Measurements from ENCODE around the gene IGSF5. TPM values are rescaled to one million over a fixed set of nuclear protein-coding genes. Genes with fewer than 3 reads are reported as not detected.

The IGSF5 gene
- total RNA-seq, 2 experiments from 2014 or later: not detected

DNA sequence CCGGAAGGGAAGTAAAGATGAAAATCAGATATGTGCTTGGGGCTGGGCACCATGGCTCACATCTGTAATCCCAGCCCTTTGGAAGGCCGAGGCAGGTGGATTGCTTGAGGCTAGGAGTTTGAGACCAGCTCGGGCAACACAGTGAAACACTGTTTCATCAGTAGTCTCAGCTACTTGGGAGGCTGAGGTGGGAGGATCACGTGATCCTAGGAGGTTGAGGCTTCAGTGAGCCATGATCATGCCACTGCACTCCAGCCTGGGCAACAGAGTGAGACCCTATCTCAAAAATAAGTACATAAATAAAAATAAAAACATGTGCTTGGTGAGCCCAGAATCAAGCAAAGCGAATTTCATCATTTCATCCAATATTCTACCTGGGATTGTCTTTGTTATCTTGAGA lies 98.9 kb downstream of the IGSF5 start:
- no peak for DNase-seq (ENCODE audit: low spot score)
- POLR2A ChIA-PET: no interaction called here
- Histone ChIP-seq H3K9me2 (ENCODE audit: insufficient read depth, low read length) (no peaks in the 10 kb centered on the region), H3K4me1 (ENCODE audit: insufficient read depth, low read length, poor library complexity, severe bottlenecking) (no peaks in the 10 kb centered on the region), H3K4me3 (ENCODE audit: low read depth, low read length, poor library complexity, severe bottlenecking) (no peak overlapping the region), H2AFZ (ENCODE audit: low read length) (no peak overlapping the region), H3K79me2 (ENCODE audit: insufficient read depth, low read depth, low read length) (no peaks in the 10 kb centered on the region), H4K20me1 (ENCODE audit: insufficient read depth, low read length) (no peaks in the 10 kb centered on the region), H3K9me3 (ENCODE audit: low read length) (no peaks in the 10 kb centered on the region), H3K27ac (ENCODE audit: low read depth, low read length, poor library complexity, severe bottlenecking) (no peak overlapping the region), H3K4me2 (ENCODE audit: low read length) (no peak overlapping the region), H3K36me3 (ENCODE audit: insufficient read depth, low read length) (no peaks in the 10 kb centered on the region)
- BruUV-seq (replicated peaks): no TSS peak
- TF ChIP-seq, protein P1, sequence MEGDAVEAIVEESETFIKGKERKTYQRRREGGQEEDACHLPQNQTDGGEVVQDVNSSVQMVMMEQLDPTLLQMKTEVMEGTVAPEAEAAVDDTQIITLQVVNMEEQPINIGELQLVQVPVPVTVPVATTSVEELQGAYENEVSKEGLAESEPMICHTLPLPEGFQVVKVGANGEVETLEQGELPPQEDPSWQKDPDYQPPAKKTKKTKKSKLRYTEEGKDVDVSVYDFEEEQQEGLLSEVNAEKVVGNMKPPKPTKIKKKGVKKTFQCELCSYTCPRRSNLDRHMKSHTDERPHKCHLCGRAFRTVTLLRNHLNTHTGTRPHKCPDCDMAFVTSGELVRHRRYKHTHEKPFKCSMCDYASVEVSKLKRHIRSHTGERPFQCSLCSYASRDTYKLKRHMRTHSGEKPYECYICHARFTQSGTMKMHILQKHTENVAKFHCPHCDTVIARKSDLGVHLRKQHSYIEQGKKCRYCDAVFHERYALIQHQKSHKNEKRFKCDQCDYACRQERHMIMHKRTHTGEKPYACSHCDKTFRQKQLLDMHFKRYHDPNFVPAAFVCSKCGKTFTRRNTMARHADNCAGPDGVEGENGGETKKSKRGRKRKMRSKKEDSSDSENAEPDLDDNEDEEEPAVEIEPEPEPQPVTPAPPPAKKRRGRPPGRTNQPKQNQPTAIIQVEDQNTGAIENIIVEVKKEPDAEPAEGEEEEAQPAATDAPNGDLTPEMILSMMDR (conservative IDR thresholded peaks at IDR 0.05; ENCODE audit: low read length): no peak
- TF ChIP-seq EZH2phosphoT487 (IDR thresholded peaks at IDR 0.05; ENCODE audit: borderline replicate concordance, low read depth, low read length): no peak
- intact Hi-C loops (cut with micrococcal nuclease; ENCODE audit: unreplicated experiment): no loop called here
- CTCF ChIA-PET (ENCODE audit: unreplicated experiment): no interaction called here

GRCh38 chr21:39845571-39846130 lies 100.7 kb downstream of the IGSF5 start:
- BruUV-seq (replicated peaks): no TSS peak

DNA sequence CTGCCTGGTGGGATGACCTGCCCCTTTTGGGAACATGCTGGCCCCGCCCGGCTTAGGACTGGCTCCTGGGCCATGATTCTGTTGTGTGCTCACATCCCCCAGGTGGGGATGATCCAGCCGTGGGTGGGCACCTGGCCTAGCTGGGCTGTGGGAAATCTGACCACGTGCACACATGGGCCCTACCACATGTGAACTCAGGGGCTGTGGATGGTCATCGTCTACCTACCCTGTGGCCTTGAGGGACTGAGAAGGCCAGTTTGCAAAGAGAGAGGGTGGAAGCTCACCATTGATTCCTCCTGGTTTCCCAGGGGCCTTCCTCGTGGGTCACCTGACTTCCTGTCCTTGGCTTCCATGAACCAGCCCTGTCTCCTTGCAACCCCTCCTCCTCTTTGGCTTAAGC lies 102.9 kb downstream of the IGSF5 start:
- DNase-seq (ENCODE audit: low spot score): no peak
- H3K79me2 ChIP-seq (ENCODE audit: insufficient read depth, low read depth, low read length): no peaks in the 10 kb centered on the region
- H3K4me3 ChIP-seq (ENCODE audit: low read depth, low read length, poor library complexity, severe bottlenecking): no peak overlapping the region
- H3K4me2 ChIP-seq (ENCODE audit: low read length): no peak overlapping the region
- no TSS peak for BruUV-seq (replicated peaks)
- H3K9me2 ChIP-seq (ENCODE audit: insufficient read depth, low read length): no peaks in the 10 kb centered on the region
- no peaks in the 10 kb centered on the region for H3K36me3 ChIP-seq (ENCODE audit: insufficient read depth, low read length)
- H3K4me1 ChIP-seq (ENCODE audit: insufficient read depth, low read length, poor library complexity, severe bottlenecking): no peaks in the 10 kb centered on the region
- no peak overlapping the region for H3K27ac ChIP-seq (ENCODE audit: low read depth, low read length, poor library complexity, severe bottlenecking)
- intact Hi-C loops (cut with micrococcal nuclease; ENCODE audit: unreplicated experiment): no loop called here
- CTCF ChIA-PET (ENCODE audit: unreplicated experiment): no interaction called here
- H3K9me3 ChIP-seq (ENCODE audit: low read length): no peaks in the 10 kb centered on the region
- H2AFZ ChIP-seq (ENCODE audit: low read length): no peak overlapping the region
- POLR2A ChIA-PET: interaction anchor here (0.7 kb wide), 1 partner anchor 1153 kb away, joined by 3 read pairs; no protein-coding TSS in a partner anchor
- TF ChIP-seq, protein P1 (conservative IDR thresholded peaks at IDR 0.05; ENCODE audit: low read length): no peak
- TF ChIP-seq EZH2phosphoT487 (IDR thresholded peaks at IDR 0.05; ENCODE audit: borderline replicate concordance, low read depth, low read length): no peak
- no peaks in the 10 kb centered on the region for H4K20me1 ChIP-seq (ENCODE audit: insufficient read depth, low read length)

More at GRCh38 chr21:39845571-39846130, 100.7 kb downstream of the IGSF5 start:
- CTCF ChIA-PET (ENCODE audit: unreplicated experiment): no interaction called here
- H3K9me3 ChIP-seq (ENCODE audit: low read length): no peaks in the 10 kb centered on the region
- POLR2A ChIA-PET: no interaction called here
- intact Hi-C loops (cut with micrococcal nuclease; ENCODE audit: unreplicated experiment): no loop called here
- no peak overlapping the region for H3K4me2 ChIP-seq (ENCODE audit: low read length)
- no peaks in the 10 kb centered on the region for H3K36me3 ChIP-seq (ENCODE audit: insufficient read depth, low read length)
- no peaks in the 10 kb centered on the region for H3K9me2 ChIP-seq (ENCODE audit: insufficient read depth, low read length)
- no peak for DNase-seq (ENCODE audit: low spot score)
- H3K4me3 ChIP-seq (ENCODE audit: low read depth, low read length, poor library complexity, severe bottlenecking): no peak overlapping the region
- H3K27ac ChIP-seq (ENCODE audit: low read depth, low read length, poor library complexity, severe bottlenecking): no peak overlapping the region
- no peaks in the 10 kb centered on the region for H3K4me1 ChIP-seq (ENCODE audit: insufficient read depth, low read length, poor library complexity, severe bottlenecking)
- no peaks in the 10 kb centered on the region for H4K20me1 ChIP-seq (ENCODE audit: insufficient read depth, low read length)
- no peak overlapping the region for H2AFZ ChIP-seq (ENCODE audit: low read length)
- no peak for TF ChIP-seq EZH2phosphoT487 (IDR thresholded peaks at IDR 0.05; ENCODE audit: borderline replicate concordance, low read depth, low read length)
- TF ChIP-seq, protein P1 (conservative IDR thresholded peaks at IDR 0.05; ENCODE audit: low read length): no peak
- no peaks in the 10 kb centered on the region for H3K79me2 ChIP-seq (ENCODE audit: insufficient read depth, low read depth, low read length)
